ENCODE measurements around the gene WDR3.

- TF ChIP-seq CTCF (IDR thresholded peaks at IDR 0.05; ENCODE audit: poor library complexity, severe bottlenecking): no peak
- TF ChIP-seq RAD21 (conservative IDR thresholded peaks at IDR 0.05): no peak
- TF ChIP-seq SMC3 (conservative IDR thresholded peaks at IDR 0.05; ENCODE audit: poor library complexity): no peak
- TF ChIP-seq TAF1 (IDR thresholded peaks at IDR 0.05; ENCODE audit: low read depth): no peak
- no peak for TF ChIP-seq REST (IDR thresholded peaks at IDR 0.05; ENCODE audit: borderline replicate concordance)
- no peak for TF ChIP-seq EZH2 (IDR thresholded peaks at IDR 0.05; ENCODE audit: borderline replicate concordance, insufficient read depth, low read length, poor library complexity, severe bottlenecking)
- TF ChIP-seq EP300 (conservative IDR thresholded peaks at IDR 0.05; ENCODE audit: poor library complexity, severe bottlenecking): no peak
- no peak for TF ChIP-seq MXI1 (conservative IDR thresholded peaks at IDR 0.05; ENCODE audit: poor library complexity, severe bottlenecking)
These were observed 74.8 kb downstream of the WDR3 start for GRCh38 chr1:118004312-118004711.

All from neural cell (in vitro differentiated cells).